Gastrocnemius medialis (tissue), 4 donors: ENCODE measurements around the gene ZC3H6.

Source experiments
- CTCF ChIP-seq, 5 experiments: fragments of 450-650 bp in 3 of 5; fragments of 200-600 bp in 2 of 5; sonication (generic) in 2 of 5; IDR thresholded peaks in 4 of 5; conservative IDR thresholded peaks in 1 of 5; 1 replicate in 4 of 5; 2 replicates in 1 of 5; pipeline ENCODE4 v1.5.1; 2016 to 2019; ENCODE audit warnings: antibody characterized with exemption in 5 of 5, mild to moderate bottlenecking in 3 of 5, moderate library complexity in 3 of 5
- POLR2A ChIP-seq, 2 donors: fragments of 450-650 bp; IDR thresholded peaks; one replicate each; pipeline ENCODE4 v1.6.1; 2017; ENCODE audit warnings: antibody characterized with exemption in 2 of 2, mild to moderate bottlenecking in 2 of 2, moderate library complexity in 2 of 2

- TF ChIP-seq CTCF (IDR thresholded peaks at IDR 0.05 in 4 of 5, conservative IDR thresholded peaks at IDR 0.05 in 1 of 5): no peak
- TF ChIP-seq POLR2A (IDR thresholded peaks at IDR 0.05): no peak
Measured at GRCh38 chr2:112318515-112318914, 43.1 kb downstream of the ZC3H6 start.
